Islet of Langerhans (tissue), 1 donor: Measurements from ENCODE around the gene SEMA3C.
"Not testable (repeated sequence)": the region's sequence is repeated elsewhere in the genome, so short reads cannot be mapped to it uniquely, and the experiment has no call there.

Experiments used
- FAIRE-seq: peaks from one replicate; lab custom pipeline; 2011; peaks lifted over from hg19 to GRCh38; lab: Jason Lieb, UNC

The SEMA3C gene

DNA sequence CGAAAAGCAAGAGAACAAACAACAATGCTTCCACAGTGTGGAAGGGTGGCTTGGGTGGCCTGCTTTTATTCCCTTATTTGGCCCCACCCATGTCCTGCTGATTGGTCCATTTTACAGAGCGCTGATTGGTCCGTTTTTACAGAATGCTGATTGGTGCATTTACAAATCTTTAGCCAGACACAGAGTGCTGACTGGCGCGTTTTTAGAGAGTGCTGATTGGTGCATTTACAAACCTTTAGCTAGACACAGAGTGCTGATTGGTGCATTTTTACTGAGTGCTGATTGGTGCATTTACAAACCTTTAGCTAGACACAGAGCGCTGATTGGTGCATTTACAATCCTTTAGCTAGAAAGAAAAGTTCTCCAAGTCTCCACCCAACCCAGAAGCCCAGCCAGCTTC is 8.1 kb upstream of the SEMA3C start:
- FAIRE-seq: not testable (repeated sequence)

DNA sequence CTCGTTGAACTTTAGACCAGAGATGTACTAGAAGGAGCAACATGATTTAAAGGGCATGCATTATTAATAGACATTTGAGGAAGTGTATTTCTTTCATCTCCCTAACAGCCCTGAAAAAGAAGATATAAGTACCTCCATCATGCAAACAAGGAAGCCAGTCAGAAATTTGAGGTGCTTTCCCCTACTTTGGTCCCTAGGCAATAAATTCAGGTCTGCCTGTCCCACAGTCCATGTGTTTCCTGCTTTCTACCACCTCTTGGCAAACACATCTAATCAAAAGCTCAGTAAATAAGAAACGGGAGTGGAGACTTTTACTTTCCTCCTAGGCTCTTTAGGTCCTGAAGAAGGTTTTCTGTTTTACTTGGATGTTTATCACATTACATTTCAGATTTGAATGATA is 5.2 kb upstream of the SEMA3C start:
- no peak for FAIRE-seq

DNA sequence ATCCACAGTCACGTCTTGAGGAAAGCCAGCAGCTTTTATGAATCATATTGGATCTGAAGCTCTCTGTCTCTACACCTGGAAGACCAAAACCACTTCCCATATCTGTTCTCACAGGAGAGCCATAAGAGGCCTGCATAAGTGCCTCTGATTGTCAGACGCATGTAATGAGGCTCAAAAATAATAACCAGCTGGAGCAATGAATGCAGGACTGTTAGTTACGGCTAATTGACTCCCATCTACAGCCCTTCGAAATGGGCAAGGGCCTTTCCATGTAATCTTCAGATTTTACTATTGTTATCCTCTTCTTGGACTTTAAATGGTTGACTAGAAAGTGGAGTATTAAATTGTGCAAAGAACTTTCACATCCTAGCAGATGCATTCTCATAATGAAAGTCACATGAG is 4.4 kb upstream of the SEMA3C start:
- FAIRE-seq: no peak

DNA sequence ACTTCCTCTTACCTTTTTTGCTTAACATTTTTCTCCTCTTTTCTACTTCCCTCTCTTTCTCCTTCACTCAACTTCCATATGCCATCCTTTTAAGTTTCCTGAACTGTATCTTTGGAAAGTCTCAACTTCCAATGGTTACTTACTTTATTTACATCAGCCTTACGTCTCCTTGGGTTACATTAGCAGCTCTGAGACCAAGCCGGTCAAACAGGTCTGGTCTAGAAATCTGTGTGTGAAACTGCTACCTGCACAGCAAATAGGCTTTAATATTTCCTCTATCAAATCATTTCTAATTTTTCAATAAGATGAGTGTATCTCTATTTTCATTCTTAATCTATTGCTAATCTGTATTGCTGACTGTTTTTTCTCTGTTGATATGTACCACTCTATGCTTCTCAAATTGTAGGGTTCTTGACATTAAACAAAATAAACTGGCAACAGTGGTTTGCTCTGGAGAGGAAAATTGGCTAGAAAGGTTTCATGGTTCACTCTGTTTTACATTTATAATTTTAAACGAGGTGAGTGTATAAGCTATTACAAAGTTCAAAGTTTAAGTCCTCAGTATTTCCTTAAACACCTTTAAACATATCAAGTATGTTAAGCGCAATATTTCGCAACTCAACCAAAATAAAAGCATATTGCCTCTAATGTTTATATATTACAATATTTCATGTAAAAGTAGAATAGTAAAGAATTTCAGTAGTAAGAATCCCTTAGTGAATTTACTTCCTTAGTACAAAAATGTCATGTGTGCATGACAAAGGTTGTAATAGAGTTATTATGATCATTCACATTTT is 3.6 kb upstream of the SEMA3C start:
- no peak for FAIRE-seq

DNA sequence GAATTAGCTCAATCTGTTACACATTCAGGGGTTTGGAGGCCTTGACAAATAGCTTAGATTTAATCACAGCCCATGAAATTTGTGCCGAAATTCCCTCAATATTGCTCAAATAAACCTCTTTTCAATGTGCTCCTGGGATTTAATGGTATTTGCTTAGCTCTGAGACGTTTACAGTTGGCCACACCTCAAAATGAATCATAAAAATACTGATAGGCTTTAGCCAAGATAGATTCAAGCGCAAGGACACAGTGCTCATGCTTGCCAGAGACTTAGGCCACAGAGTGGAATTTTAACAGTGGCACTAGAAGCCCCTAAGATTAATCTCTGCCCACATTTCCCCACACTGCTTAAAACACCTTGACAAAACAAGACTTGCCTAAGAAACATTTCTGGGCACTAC is 2.3 kb upstream of the SEMA3C start:
- no peak for FAIRE-seq

DNA sequence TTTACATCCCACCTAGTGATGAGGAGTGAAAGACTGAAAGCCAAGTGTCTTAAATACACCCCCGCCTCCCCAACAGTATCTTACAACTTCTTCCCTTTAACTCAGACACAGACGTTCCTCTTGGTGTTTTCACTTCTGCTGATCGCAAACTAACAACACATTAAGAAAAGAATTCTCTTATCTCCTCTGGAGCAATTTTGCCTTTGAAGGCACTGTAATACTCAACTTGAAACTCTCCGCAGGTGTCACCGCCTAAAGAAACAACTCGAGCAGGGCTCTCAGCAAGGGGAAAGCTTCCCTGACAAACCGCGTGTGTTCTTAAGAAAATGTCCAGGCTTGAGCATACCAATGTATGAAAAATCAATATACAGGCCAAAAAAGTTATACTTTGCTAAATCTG is 452 bp downstream of the SEMA3C start:
- no peak for FAIRE-seq

DNA sequence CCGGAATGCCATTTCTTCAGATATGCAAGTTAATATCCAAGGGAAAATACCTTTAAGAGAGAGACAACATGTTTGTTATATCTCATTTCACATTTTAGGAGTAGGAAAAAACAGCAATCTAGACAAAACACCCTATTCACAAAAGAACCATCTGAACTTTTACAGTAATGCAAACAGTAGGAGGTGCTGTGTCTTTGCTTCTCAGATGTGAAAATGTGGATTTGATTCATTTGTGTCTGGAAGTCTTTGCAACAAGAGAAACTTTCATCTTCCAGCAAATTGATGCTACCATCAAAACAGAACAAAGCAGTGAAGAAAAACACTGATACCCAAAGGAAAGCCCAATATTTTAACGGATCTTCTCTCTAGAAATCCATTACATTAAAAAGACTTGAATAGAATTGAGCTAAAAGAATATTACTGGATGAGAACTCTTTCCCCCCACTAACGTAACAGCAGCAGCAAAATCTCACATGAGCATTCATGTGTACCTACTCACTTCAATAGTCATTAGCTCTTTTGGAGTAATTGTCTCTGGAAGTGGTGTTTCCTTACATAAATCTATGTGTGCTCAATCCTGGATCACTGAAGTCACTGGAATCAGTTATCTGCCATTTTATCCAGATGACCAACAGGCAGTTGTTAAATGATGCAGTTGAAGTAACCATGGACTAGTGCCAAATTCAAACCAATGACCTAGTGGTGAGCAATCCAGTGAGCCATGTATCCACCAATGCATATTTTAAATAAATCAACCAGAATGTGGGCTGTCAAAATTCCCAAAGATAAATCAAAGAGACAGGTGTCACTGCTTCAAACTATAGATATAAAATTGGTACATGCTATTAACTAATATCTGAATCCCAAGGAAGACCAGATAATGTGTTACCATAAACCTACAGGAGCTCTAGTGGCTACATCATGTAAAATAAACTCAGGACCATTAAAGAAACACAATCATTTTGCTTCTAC is 1.8 kb downstream of the SEMA3C start:
- FAIRE-seq: no peak

DNA sequence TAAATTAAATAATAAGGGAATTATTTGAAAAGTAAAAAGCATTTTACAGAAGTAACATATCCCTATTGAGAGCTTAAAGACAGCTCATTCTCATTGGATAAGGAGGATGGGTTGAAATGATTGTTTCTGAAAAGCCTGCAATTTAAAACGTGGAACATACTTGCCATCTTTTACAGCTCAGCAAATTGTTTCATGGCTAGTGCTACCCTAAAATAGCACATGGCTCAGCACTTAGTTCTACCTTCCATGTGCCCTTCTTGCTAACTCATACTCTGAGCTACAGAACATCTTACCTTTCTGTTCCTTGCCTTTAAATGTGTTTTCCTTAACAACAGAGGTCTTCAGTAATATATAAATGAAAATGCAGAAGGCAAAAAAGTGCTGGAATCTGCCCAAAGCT is 8.6 kb downstream of the SEMA3C start:
- no peak for FAIRE-seq

DNA sequence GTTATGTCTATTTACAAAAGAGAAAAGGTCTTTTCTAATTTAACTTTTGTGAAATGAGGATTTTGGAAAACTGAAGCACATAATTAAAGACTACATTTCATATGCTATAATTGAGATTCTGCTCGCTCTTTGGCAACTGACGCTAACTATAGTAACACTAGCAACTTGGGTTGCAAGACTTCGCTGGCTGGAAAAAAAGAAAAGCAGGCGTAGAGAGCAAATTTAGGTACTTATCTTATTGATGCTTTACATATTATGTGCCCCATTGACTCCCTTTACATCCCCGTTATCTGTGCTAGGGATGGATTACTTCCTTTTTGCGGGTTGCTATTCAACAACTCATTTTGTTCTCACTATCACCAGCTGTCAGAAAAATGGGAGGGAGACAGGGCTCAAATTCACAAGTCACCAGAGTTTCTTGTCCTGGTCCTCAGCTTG is 10.5 kb downstream of the SEMA3C start:
- FAIRE-seq: no peak

DNA sequence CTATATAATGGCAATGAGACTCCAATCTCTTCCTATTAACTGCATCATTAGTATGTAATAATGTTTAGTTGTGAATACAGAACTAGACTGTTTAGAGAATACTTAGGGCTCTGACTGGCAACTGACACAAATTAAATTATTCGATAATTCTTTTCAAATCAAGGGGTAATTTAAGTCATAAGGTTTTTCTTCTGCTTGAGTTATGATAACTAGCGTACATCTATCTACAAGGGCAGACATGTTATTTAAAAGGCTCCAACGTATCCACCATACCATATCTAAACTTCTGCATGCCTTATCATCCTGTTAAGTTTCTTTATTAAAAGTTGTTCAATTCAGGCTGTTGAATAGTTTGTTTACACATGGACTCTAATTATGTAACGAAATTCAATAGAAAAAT is 11.2 kb downstream of the SEMA3C start:
- no peak for FAIRE-seq

DNA sequence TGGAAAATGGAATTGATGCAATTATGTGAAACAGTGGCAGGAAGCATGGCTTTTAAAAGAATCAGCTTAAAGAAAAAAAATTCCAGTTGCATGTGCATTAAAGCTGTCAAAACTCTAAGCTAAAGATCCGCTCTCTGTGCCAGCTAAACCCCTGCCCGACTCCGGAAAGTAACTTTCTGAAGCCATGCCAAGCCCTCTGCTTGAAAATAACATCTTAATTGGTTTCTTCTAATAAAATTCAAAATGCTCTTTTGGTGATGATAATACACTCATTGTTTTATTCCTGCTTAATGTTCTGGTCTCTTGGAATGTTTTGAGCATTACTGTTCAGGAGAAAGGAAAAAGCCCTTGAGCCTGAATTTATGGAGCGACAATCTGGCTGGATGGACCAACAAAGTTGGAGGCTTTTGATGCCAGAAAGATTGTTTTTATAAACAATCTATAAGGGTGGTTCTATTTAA is 11.7 kb downstream of the SEMA3C start:
- no peak for FAIRE-seq

DNA sequence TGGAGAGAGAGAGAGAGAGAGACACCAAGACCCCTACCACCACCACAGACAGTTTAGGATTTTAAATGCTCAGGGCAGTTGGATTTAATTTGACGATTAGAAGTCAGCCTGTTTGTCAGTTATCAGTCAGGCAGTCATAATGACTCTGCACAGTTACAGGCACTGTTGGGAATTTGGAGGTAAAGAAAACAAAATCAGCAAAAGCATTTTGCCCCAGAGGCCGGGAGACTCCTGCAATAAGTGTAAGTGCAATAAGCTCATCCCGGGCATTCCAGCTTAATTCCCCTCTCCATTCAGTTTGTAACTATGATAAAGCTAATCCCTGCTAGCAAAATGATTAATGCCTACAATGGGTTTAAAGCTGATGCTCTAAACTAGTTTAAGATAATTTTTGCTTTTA is 13.5 kb downstream of the SEMA3C start:
- no peak for FAIRE-seq

DNA sequence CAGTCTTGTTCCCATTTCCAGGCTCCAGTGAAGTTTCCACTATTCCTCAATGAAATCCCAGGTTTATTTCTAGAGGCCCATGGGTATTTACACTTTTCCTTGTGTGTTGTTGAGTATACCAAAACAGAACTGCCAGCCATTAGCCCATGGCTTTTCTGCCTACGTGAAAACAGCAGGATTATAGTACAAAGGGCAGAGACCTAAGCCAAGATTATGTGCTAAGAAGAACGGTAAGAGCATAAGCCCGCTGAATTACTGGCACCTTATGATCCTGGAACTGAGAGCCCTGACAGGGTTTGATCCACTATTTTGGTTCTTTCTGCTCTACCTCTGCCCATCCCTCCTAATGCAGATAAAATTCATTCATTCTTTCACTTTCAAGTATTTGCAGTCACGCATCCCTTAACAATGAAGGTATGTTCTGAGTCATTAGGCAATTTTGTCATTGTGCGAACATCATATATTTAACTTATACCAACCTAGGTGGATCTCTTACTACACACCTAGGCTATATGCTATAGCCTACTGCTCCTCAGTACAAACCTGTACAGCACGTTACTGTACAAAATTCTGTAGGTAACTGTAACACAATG is 16.0 kb downstream of the SEMA3C start:
- FAIRE-seq: no peak

DNA sequence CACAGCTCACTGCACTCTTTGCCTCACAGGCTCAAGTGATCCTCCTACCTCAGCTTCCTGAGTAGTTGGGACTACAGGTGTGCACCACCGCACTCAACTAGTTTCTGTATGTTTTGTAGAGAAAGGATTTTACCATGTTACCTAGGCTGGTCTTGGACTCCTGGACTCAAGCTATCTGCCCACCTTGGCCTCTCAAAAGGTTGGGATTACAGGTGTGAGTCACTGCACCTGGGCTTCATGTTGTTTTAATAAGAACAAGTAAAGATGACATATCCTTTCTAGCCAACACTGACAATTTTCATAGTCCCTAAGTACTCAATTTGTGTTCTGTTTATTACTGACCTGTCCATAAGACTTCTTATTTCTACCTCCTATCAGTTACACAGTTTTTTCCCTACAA is 16.8 kb downstream of the SEMA3C start:
- FAIRE-seq: no peak

DNA sequence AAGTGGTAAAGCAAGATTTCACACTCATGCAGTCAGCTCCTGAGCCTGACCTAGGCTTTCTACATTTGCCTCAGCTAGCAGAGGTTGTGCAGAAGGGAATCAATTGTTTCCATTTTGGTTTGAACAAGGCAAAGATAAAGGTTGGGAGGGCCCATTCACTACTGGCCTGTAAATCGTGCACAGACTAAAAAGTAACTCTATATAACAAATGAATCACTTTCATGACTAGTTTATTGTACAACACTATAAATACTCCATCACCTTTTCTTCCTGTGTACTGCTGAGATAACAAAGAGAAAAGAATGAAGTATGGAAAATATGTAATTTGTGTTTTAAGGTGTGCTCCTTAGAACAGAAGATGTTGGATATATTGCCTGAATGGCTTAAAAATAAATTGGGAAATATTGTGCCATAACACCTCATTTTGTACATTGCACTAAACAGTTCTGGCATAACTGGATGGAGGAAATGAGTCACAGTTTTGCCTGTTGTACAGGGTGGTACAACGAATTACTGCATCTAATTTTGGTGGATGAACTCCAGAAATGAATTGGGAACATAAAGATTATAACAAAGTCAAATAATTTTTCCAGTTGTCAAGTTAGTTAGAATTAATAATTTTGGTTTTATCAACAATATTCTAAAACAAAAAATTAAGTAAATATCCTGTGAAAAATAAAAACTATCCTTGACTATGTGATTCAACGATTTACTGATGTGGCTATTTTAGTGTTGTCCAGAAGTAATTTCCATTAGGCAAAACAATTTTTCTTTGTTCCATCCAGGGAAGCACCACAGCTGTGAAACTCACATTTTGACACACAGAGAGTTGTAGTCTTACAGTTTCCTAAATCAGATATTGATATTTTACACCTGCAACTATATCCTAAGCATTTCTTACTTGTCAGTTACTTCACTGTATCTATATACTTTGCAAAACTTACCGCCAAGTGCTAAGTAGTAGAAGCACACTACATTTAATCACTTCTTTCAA is 18.0 kb downstream of the SEMA3C start:
- FAIRE-seq: no peak

DNA sequence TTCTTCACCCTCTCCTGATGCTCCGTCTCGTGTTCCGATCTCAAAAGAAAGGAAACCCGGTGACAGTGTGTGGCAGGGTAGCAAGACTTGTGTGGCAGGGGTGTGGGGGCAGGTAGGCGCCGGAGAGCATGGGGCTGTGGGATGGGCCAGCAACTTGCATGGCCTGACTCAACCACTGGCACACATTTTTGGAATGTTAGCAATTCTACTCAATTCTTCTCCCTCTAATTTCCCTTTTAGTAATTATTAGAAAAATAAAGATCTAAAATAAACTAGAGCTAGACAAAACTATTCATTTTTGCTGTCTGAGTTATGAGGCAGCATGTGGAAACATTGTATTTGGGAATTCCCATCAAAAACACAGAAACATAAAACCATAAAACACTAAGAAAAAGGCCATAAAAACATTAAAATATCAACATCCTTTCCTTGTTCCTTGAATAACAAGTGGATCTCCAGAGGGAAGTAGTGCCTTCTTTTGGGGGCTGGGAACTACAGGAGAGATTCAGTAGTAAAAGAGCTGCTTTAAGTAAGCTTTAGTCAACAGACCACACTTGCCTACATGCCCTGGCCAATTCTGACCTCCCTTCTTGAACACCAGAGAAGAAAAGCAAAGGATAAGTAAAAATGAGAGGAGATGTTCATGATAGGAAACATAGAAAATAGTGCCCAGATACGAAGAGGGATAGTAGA is 21.8 kb downstream of the SEMA3C start:
- FAIRE-seq: no peak

DNA sequence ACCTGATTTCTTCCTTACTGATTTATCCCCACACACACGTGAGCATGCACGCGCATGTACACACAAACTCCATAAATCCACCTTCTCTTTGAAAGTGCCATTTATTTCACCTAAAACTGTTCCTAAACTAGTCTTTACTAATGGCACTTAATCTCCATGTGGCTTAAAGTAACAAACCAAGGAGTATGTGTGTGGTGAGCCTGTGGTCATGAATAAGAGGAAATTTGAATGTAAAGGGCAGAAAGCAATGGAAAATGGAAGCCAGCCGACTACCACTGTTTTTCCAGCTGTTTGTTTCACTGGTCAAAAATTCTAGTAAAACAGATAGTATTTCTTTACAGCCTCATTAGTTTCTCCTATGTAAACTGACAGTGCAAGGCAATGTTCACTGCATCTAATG is 23.8 kb downstream of the SEMA3C start:
- FAIRE-seq: no peak

DNA sequence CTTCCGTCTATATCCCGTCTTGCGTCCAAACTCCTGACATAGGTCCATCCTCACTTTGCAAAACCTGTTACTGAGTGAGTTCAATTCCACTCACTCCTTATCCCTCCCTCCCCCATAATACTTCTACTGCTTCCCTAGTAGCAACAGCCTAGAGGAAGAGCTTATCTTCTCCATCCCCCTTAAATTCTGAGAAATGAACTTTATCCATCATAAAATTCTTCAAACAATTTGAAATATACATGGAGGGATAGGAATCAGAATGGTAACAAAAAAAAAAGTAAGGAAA is 27.6 kb downstream of the SEMA3C start:
- FAIRE-seq: no peak

DNA sequence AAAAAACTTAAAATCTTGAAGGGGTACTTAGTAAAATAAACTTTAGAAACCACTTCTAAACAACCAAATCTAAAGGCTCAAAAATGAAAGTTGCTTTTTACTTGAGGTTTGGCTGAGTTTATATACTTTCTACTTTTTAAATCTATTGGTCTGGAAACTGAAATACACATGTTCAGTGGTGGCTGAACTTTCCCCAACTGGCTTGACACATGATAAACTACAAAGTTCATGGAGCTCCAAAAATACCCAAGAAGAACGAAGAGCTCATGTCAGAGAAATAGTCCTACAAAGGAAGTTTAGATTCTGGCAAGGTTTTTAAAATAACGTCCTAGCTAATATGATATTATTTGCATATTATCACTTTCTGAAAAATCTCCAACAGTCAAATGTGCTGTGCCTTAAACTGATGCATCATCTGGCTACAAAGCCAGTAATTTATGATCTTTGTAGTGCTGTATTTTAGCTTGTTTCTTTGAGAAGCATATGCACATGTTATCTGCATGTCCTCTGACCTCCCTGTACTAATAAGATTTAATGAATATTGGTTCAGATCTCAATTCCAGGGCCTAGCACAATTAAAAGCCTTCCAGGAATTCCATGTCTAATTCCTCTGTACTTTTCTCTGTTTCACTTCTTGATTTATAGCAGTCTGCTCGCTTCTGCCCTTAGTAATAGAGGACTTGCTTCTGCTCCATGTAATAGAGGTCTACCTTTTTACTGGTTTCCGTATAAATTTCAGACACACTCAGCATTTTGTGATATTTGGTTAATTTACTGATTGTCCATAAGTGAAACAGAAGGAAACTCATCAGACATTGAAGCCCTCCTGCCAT is 28.2 kb downstream of the SEMA3C start:
- FAIRE-seq: no peak

DNA sequence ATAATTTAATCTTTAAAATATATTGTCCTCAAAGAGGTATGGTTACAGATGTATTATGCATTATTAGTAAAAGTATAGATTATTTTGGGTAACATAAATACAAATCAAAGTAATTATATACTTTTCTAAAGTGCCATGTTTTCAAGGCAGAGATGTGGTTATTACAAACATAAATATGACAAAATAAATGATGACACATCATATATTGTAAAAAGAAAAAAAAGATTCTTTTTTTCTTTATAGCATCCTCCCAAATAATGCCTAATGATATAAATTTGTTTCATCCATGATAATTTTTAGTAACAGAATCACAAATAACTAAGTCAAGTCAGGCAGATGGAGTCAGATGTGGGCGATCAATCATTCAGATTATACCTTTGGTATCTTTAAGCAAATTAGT is 29.3 kb downstream of the SEMA3C start:
- no peak for FAIRE-seq
